ENCODE results near the gene ACTR2. TPM values are rescaled to one million over a fixed set of nuclear protein-coding genes. Genes with fewer than 3 reads are reported as not detected.
"Not testable (repeated sequence)": the region's sequence is repeated elsewhere in the genome, so short reads cannot be mapped to it uniquely, and the experiment has no call there.

The ACTR2 gene
- total RNA-seq (2014; rRNA removed; shearing (Covaris generic)) = 31.9 and 47.2 TPM in 2 replicates

- DNase-seq (ENCODE audit: low spot score) = peak; percentile 98
- in situ Hi-C loops (cut with HindIII; ENCODE audit: low sequenced_read_pairs) = no loop called here
Measured at GRCh38 chr2:65227456-65228262, at the start of gene ACTR2. Gene ACTR2 (plus strand): TSS chr2:65227831. CDS start chr2:65227910, 79 bp downstream.

- DNase-seq (ENCODE audit: low spot score) = no peak
Measured at GRCh38 chr2:65182570-65182969, 45.1 kb upstream of the ACTR2 start.

GRCh38 chr2:65183406-65183805, 44.2 kb upstream of the ACTR2 start:
- in situ Hi-C loops (cut with HindIII; ENCODE audit: low sequenced_read_pairs) = not testable (repeated sequence)

More at GRCh38 chr2:65182570-65182969, 45.1 kb upstream of the ACTR2 start:
- in situ Hi-C loops (cut with HindIII; ENCODE audit: low sequenced_read_pairs) = no loop called here

GRCh38 chr2:65185012-65185411, 42.6 kb upstream of the ACTR2 start:
- in situ Hi-C loops (cut with HindIII; ENCODE audit: low sequenced_read_pairs) = no loop called here
- DNase-seq (ENCODE audit: low spot score) = no peak

More at GRCh38 chr2:65183406-65183805, 44.2 kb upstream of the ACTR2 start:
- not testable (repeated sequence) for DNase-seq (ENCODE audit: low spot score)

- in situ Hi-C loops (cut with HindIII; ENCODE audit: low sequenced_read_pairs) = no loop called here
- DNase-seq (ENCODE audit: low spot score) = no peak
Measured at GRCh38 chr2:65186093-65186868, 41.4 kb upstream of the ACTR2 start.

GRCh38 chr2:65186872-65187851, 40.5 kb upstream of the ACTR2 start:
- in situ Hi-C loops (cut with HindIII; ENCODE audit: low sequenced_read_pairs) = no loop called here

GRCh38 chr2:65193446-65193845, 34.2 kb upstream of the ACTR2 start:
- in situ Hi-C loops (cut with HindIII; ENCODE audit: low sequenced_read_pairs) = no loop called here
- no peak for DNase-seq (ENCODE audit: low spot score)

More at GRCh38 chr2:65186872-65187851, 40.5 kb upstream of the ACTR2 start:
- DNase-seq (ENCODE audit: low spot score) = peak; percentile 86

GRCh38 chr2:65198737-65199136, 28.9 kb upstream of the ACTR2 start:
- in situ Hi-C loops (cut with HindIII; ENCODE audit: low sequenced_read_pairs) = no loop called here

GRCh38 chr2:65199166-65199565, 28.5 kb upstream of the ACTR2 start:
- DNase-seq (ENCODE audit: low spot score) = no peak
- in situ Hi-C loops (cut with HindIII; ENCODE audit: low sequenced_read_pairs) = no loop called here

More at GRCh38 chr2:65198737-65199136, 28.9 kb upstream of the ACTR2 start:
- peak; percentile 3 for DNase-seq (ENCODE audit: low spot score)

- DNase-seq (ENCODE audit: low spot score) = no peak
- in situ Hi-C loops (cut with HindIII; ENCODE audit: low sequenced_read_pairs) = no loop called here
Measured at GRCh38 chr2:65199891-65200290, 27.7 kb upstream of the ACTR2 start.

GRCh38 chr2:65204461-65205210, 23.0 kb upstream of the ACTR2 start:
- in situ Hi-C loops (cut with HindIII; ENCODE audit: low sequenced_read_pairs) = no loop called here
- DNase-seq (ENCODE audit: low spot score) = peak; percentile 4

- no peak for DNase-seq (ENCODE audit: low spot score)
- in situ Hi-C loops (cut with HindIII; ENCODE audit: low sequenced_read_pairs) = no loop called here
Measured at GRCh38 chr2:65212115-65212514, 15.5 kb upstream of the ACTR2 start.

- no peak for DNase-seq (ENCODE audit: low spot score)
- in situ Hi-C loops (cut with HindIII; ENCODE audit: low sequenced_read_pairs) = no loop called here
Measured at GRCh38 chr2:65212619-65213018, 15.0 kb upstream of the ACTR2 start.

GRCh38 chr2:65213035-65213434, 14.6 kb upstream of the ACTR2 start:
- in situ Hi-C loops (cut with HindIII; ENCODE audit: low sequenced_read_pairs) = no loop called here
- no peak for DNase-seq (ENCODE audit: low spot score)

GRCh38 chr2:65214361-65214760, 13.3 kb upstream of the ACTR2 start:
- in situ Hi-C loops (cut with HindIII; ENCODE audit: low sequenced_read_pairs) = no loop called here

GRCh38 chr2:65214843-65215242, 12.8 kb upstream of the ACTR2 start:
- DNase-seq (ENCODE audit: low spot score) = no peak
- in situ Hi-C loops (cut with HindIII; ENCODE audit: low sequenced_read_pairs) = no loop called here

More at GRCh38 chr2:65214361-65214760, 13.3 kb upstream of the ACTR2 start:
- no peak for DNase-seq (ENCODE audit: low spot score)

GRCh38 chr2:65215946-65216345, 11.7 kb upstream of the ACTR2 start:
- in situ Hi-C loops (cut with HindIII; ENCODE audit: low sequenced_read_pairs) = no loop called here
- no peak for DNase-seq (ENCODE audit: low spot score)

GRCh38 chr2:65220432-65221131, 7.0 kb upstream of the ACTR2 start:
- no peak for DNase-seq (ENCODE audit: low spot score)
- in situ Hi-C loops (cut with HindIII; ENCODE audit: low sequenced_read_pairs) = no loop called here
